Fibroblast of skin of abdomen (primary cell): ENCODE results near the gene EPHB2.

ENCODE experiments used
- DNase-seq: peaks from one replicate; pipeline ENCODE4 v3.0.0-alpha.2; 2013

The EPHB2 gene

GRCh38 chr1:22722901-22723550, 12.4 kb downstream of the EPHB2 start:
- no peak for DNase-seq

DNA sequence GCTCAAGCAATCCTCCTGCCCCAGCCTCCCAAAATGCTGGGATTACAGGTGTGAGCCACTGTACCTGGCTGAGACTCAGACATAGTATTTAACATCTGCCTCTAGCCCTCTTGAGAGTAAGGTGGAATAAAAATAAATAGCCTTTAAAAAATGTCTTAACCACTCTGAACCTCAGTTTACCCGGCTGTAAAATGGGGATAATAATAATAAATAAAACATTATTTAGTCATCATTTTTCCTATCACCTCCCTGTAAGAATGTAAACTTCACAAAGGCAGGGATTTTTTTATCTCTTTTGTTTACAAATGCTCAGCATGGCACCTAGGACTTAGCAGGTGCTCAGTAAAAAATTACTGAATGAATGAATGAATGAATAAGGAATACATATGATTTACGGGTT, 17.2 kb downstream of the EPHB2 start:
- DNase-seq, result no peak

DNA sequence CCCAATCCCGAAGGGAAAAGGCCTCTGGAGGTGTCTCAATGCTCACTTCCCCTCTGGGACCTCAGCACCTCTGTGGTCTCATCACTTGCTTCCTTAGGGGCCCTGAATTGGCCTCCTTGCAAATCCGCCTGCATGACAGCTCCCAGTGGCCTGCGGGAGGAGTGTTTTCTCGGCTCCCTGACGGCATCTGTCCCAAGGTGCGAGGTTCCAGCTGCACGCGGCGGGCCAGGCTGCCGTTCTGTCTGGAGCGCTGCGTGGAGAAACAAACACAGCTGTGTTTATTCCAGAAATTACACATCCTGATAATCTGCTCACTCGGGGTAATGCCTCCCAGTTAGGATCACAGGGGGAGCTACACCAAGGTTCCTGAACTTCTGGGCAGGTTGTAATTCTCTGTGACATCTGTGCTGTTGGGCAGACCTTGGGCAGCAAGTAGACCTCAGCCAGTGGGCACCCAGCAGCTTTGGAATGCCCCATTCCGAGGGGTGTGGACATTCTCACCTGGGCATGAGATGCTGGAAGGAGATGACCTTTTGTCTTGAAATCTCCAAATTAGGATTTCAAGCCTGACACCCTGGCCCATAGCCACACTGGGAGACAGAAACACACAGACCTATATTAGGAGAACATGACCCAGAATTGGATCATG, 18.2 kb downstream of the EPHB2 start:
- no peak for DNase-seq

DNA sequence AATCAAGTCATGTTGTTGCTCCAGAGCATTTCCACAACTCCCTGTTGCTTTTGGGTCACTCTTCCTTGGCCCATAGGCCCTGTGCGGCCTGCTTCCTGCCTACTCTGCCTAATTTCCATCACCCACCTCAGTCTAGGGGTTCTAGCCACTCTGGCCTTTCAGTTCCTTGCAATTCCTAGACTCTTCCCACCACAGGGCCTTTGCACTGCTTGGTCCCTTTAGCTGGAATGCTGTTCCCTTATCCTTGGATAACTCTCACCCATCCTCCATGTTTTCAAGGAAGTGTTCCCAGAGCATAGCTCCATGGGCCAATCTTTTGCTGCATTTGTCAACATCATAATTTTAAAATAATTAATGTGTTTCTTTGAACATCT, 18.7 kb downstream of the EPHB2 start:
- no peak for DNase-seq

GRCh38 chr1:22729912-22730311, 19.3 kb downstream of the EPHB2 start:
- no peak for DNase-seq

DNA sequence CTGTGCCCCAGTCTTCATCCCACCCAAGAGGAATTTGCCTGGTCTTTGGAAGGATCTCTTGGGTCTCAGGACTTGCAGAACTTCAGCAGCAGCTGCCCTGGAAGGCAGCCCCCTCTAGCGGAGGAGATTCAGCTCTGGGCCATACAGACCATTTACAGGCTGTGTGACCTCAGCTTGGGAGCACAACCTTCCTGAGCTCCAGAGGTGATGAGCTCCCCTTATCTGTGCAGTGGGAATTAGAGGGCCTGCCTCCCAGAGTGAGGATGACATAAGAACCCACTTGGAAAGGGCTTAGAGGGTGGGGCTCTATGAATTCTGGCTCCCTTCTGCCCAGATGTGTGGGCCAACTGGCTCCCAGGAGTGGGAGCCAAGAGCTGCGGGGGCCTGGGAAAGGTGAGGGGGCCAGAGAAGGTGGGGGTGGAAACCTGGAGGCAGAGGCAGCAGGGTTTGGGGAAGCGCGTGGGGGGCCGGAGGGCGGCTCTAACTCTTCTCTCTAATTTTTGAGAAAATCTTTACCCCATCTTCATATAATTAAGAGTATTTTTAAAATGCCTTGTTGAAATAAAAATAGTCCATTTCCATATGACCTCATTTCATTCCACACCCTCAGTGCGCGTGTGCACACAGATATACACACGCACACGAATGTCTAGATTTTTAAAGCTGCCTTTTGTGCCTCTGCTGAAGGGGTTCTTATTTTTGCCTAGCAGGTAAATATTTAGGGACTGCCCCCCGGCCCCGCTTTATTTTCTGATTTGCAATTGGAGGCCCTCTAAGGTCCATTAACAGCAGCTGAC, 21.5 kb downstream of the EPHB2 start:
- DNase-seq, result no peak

- DNase-seq, result no peak
Observed at GRCh38 chr1:22733643-22734042, 23.0 kb downstream of the EPHB2 start.

GRCh38 chr1:22736501-22737080, 26.0 kb downstream of the EPHB2 start:
- no peak for DNase-seq

- DNase-seq, result no peak
Observed at GRCh38 chr1:22737374-22738068, 26.9 kb downstream of the EPHB2 start.

DNA sequence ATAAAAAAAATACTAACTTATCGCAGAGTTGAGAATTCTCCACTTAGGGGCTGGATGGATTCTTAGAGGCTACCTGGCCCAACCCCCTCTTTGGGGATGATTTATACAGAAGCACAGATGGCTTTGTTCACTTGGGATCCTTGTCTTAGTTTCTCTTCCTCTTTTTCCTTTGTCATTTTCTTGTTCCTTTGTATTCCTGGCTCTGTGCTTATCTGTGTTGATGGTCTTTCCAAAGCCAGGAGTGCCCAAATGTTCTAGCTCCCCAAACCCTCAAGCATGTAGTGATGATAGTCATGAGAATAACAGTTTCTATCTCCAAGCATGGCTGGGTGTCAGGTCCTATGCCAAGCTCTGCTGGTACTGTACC, 27.4 kb downstream of the EPHB2 start:
- no peak for DNase-seq

DNA sequence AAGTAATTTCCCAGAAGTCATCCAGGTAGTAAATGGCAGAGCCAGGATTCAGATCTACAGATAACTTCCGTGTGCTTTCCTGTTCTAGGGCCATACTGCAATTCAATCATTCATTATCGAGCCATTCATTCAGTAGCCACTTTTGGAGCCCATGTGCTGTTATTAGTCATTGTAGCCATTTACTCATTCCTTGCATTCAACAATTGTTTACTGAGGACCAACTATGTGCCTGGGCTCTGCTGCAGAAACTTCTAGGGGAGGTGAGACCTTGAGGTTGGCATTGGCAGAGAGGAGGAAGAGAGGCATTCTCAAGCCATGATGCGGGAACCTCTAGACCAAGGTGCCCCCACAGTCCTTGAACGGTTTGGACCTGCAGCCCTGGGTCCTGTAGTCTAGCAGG, 27.9 kb downstream of the EPHB2 start:
- DNase-seq, result no peak

GRCh38 chr1:22739648-22740385, 29.2 kb downstream of the EPHB2 start:
- peak; percentile 96 for DNase-seq

DNA sequence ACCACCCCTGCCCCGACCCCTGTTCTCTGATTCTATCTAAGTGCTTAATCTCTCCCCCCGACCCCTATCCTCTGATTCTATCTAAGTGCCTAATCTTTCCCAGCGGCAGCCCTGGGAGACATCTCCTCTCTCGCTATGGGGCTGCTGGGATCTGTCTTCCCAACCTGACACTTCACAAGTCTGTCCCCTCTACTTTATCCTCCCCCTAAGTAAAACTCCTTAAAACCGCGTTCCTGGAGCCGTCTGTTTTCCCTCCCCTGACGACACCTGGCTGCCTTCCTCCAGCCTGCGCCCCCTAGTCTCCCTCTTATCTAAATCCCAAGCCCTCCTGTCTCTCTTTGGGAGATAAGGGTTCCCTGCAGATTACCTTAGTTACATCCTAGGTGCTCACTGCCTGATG, 30.5 kb downstream of the EPHB2 start:
- DNase-seq, result no peak

- DNase-seq, result peak; percentile 77
Observed at GRCh38 chr1:22745669-22746585, 35.3 kb downstream of the EPHB2 start.

DNA sequence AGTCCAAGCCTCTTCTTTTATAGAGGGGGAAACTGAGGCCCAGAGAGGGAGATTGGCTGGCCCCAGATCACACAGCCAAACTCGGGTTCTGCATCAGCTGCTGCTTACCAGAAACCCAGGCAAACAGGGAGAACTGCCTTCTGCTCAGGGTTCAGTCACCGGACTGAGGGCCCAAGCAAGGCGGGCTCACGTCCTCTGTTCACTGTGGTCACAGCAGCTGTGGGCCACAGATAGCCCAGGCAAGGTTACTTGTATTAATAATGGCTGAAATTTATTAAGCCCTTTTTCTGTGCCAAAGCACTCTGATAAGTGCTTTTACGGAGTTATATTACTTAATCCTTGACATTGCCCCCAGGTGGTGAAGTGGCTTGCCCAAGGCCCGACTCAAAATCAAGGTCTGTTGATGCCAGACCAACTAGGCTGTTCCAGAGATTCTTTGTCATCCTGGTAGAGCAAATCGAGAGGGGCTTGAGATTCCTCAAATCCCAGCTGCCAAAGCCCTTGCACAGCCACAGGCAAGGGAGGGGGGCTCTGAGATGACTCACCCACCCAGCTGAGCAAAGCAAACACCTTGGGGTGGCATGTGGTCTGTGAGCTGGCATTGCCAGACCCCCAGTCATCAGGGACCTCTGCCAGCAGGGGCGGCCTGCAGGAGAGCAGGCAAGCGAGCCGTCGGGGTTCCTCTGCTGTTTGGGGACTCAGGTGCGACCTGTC, 36.5 kb downstream of the EPHB2 start:
- DNase-seq, result peak; percentile 87

DNA sequence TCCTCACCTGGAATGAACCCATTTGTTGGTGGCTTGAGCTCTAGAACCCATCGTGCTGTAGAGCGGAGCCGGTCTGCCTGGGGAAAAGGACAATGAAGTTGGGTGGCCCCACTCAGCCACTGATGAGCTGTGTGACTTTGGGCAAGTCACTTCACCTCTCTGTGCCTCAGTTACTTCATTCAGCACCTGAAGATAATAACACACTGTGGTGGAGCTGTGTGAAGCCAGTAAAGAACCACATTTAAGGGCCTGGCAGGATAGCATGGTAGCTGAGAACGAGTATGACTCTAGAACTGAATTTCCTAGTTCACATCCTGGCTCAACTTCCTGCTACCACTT, 37.1 kb downstream of the EPHB2 start:
- no peak for DNase-seq

GRCh38 chr1:22749503-22749902, 38.9 kb downstream of the EPHB2 start:
- no peak for DNase-seq

GRCh38 chr1:22749919-22750684, 39.5 kb downstream of the EPHB2 start:
- peak; percentile 96 for DNase-seq

- no peak for DNase-seq
Observed at GRCh38 chr1:22750685-22751051, 40.0 kb downstream of the EPHB2 start.

DNA sequence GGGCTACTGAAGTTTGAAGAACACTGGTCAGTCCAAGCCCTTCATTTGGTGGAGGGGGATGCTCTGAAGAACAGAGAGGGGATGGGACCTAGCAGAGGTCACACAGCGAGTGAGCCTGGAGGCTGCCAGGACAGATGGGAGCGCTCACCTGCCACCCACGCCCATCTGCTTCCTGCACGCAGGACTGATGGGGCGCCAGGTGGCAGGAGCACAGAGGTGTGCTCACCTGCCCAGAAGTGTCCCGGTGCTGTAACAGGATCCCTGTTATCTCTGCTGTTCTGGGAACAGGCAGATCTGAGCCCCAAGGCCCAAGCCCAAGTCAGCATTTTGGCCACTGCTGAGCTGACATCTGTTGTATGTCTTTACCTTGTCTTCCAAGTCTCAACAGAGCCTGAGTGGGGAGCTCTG, 40.5 kb downstream of the EPHB2 start:
- DNase-seq, result no peak
